Lower leg skin (tissue), 3 donors: ENCODE measurements around the gene ZNF608.

Experiments
- CTCF ChIP-seq, 3 donors: fragments of 450-650 bp; IDR thresholded peaks; one replicate each; pipeline ENCODE4 v1.5.1; 2016; ENCODE audit warnings: antibody characterized with exemption in 3 of 3, mild to moderate bottlenecking in 3 of 3, moderate library complexity in 2 of 3
- POLR2A ChIP-seq, 2 donors: fragments of 450-650 bp; IDR thresholded peaks; one replicate each; pipeline ENCODE4 v1.6.1; 2016 to 2017; ENCODE audit warnings: antibody characterized with exemption in 2 of 2, mild to moderate bottlenecking in 1 of 2, moderate library complexity in 1 of 2

- no peak for TF ChIP-seq POLR2A (IDR thresholded peaks at IDR 0.05)
- TF ChIP-seq CTCF (IDR thresholded peaks at IDR 0.05): no peak
These were observed 3.3 kb downstream of the ZNF608 start for GRCh38 chr5:124742983-124743601.
